Medulla oblongata (tissue), 1 donor: ENCODE data around the gene ARHGAP27.
"Not testable (repeated sequence)": the region's sequence is repeated elsewhere in the genome, so short reads cannot be mapped to it uniquely, and the experiment has no call there.

ENCODE experiments used
- DNase-seq: peaks from one replicate; pipeline ENCODE4 v3.0.0-alpha.2; 2015; ENCODE audit errors: extremely low spot score

Gene ARHGAP27

DNA sequence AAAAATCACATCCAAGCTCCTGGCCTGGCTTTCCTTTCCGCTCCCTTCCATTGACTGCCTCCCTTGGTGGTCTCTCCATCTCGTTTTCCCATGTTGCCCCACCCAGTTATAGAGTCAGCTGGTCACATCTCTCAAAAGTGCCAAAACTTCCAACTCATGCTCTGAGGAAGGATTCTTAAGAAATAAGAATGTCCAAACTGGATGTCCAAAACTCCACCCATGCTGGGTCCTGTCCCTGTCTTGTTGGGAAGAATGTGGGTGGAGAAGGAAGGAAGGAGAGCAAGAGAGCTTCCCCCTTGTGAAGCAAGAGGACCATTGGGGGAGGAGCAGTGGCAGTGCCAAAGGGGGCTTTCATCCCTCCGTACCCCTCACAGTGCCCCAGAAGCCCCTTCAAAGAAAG lies 71.2 kb downstream of the ARHGAP27 start:
- DNase-seq, result no peak

DNA sequence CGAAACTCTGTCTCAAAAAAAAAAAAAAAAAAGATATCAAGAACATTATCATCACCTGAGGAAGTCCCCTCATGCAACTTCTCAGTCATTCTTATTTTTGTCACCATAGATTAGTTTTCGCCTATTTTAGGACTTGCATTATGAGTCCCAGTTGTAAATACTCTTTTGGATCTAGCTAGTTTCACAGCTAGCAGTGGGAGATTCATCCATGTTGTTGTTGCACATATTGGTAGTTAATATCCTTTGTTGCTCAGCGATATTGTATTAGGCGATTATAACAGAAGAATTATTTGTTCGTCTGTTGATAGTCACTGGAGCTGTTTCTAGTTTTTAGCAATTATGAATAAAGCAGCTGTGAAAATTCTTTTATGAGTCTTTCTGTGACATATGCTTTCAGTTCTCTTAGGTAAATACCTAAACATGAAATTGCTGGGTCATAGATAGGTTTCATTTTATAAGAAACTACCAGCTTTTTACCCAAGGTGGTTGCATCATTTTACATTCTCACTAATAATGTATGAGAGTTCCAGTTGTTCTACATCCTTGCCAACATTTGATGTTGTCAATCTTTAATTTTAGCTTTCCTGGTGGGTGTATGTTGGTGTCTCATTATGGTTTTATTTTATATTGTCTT lies 75.2 kb downstream of the ARHGAP27 start:
- no peak for DNase-seq

DNA sequence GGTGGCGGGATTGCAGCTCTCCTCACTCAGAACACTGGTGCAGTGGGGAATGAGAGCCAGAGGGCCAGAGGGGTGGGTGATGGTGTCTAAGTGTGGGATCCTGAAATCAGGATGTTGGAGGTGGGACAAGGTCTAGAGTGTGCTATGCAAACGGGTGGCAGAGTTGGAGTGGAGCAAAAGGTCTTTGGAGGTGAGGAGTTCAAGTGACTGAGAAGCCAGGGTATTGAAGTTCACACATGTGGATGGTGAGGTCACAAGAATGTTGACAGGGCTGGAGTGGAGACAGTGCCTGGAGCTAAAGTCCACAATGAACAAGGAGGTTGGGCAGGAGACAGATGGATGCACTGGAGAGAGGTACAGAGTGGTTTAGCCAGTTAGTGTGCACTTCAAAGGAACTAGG lies 77.6 kb downstream of the ARHGAP27 start:
- DNase-seq, result no peak

DNA sequence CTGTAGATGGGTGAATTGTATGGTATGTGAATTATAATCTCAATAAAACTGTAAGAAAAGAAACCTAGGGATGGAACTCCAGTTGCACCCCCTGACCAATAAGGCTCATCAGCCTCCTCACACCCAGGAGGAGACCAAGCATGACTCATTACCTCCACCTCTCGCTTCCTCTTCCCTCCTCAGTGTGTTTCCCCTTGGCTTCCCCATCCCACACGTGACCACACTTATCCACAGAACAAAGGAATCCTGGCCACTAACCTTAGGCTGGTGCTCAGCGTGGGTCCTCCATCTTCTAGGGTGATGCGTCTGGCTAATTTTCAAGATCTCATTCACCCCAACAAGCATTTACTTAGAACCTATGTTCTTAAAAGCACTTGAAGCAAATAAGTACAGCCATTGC lies 79.6 kb downstream of the ARHGAP27 start:
- DNase-seq, result no peak

DNA sequence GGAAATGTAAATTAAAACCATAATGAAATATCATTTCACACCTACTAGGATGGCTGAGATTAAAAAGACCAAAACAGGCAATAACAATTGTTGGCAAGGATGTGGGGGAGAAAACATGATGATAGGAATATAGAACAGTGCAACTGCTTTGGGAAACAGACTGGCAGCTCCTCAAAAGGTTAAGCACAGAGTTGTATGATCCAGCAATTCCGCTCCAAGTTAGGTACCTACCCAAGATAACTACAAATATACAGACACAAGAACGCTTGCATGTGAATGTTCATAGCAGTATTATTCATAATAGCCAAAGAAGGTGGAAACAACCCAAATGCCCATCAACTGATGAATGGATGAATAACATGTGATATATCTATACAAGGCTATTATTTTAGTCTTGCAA lies 80.8 kb downstream of the ARHGAP27 start:
- no peak for DNase-seq

DNA sequence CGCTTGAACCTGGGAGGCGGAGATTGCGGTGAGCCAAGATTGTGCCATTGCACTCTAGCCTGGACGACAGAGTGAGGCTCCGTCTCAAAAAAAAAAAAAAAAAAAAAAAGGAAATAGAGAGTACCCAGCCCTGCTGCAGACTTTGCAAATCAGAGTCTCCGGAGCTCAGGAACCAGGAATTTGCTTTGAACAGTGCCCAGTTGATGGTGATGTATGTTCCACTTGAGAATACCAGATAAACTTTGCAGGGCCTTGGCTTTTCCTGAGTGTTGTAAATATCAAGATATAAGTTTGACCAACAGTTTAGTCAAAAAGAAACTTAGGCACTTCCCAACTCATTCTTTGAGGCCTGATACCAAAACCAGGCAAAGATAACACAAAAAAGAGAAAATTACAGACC lies 85.2 kb downstream of the ARHGAP27 start:
- no peak for DNase-seq

DNA sequence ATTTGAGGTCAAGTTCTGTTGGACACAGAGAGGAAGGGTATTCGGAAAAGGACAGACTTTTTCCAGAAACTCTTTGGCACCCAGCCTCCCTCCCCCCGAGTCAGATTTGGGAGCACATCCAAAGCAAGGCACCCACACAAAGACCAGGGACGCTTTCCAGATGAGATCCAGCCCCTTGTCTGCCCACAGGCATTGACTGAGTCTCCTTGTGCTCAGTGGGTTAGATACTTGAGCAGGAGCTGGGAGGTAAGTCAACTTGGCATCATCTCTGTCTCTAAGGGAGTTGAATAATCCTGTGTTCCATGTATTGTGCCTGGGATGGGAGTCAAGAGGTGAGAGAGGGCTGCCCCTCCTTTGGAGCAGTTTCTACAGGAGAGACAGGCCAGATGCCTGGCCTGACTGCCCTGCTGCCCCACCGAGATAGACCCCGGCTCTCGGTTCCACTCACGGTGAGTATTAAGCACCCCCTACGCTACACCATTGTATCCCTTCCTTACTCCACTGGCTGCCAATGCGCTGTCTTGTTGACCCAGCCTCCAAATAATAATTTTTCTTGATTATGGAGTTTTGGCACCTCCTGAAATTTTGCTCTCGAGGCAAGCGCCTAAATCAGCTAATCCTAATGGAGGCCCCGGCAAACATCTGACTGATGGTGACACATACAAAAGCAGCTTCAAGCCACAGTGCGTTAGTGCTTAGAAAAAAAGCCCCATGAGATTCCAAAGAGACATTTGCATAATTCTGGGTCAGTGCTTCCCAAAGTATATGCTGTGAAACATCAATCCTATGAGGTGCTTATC lies 86.3 kb downstream of the ARHGAP27 start:
- peak; percentile 56 for DNase-seq

DNA sequence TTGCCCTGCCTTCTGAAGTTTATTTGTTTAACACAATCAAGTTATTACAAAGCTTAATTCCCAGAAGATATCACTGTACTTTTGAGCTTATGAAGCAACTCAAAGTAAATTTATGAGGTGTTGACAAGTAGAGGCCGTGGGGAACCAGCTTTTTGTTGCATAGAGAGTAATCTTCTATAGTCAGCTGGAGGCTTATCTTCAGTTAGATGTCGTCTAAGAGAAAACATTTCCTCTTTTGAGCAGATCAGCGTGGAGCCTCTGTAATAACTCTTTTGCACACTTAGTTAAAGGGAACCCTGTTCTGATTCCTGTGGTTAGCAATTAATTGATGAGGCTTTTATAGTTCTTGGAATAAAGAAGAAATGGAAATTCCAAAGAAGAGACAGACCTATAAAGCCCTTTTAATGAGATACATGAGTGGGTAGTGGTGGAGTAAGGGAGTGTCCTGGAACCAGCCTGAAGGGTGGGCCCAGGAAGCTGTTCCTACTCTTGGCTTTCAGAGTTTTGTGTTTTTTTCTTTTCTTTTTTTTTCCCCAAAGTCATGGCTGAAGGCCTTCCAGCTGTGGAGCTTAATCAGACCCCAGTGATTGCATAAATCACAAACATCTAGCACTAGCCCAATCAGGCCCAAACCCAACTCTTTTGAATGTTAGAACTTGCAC lies 87.0 kb downstream of the ARHGAP27 start:
- DNase-seq, result no peak

DNA sequence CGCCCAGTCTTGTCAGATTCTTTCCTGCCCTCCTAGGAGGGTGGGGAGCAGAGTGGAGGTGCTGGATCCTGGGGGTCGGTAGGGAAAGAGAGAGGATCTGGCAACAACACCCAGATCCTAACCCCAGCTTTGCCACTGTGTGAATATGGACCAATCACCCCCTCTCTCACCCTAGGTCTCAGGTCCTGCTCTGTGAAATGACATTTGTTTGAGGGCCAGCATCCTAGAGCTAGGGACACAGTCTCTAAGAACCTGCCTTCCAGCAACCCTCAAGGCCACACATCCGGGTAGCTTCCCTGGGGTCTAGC lies 87.5 kb downstream of the ARHGAP27 start:
- no peak for DNase-seq

DNA sequence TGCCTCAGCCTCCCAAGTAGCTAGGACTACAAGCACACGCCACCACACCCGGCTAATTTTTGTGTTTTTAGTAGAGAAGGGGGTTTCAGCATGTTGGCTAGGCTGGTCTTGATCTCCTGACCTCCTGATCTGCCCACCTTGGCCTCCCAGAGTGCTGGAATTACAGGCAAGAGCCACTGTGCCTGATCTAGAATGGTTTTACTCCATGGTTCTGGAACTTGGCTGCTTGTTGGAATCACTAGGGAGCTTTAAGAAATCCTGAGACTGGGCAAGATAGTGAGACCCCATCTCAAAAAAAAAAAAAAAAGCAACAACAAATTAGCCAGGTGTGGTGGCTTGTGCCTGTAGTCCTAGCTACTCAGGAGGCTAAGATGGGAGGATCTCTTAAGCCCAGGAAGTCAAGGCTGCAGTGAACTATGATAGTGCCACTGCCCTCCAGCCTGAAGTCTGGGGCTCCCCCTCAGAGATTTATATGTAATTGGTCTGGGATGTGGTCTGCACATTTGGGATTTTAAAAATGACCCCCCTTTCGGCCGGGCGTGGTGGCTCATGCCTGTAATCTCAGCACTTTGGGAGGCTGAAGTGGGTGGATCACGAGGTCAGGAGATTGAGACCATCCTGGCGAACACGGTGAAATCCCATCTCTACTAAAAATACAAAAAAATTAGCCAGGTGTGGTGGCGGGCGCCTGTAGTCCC lies 88.6 kb downstream of the ARHGAP27 start:
- not testable (repeated sequence) for DNase-seq
